NCI-H748 (cell line): ENCODE results near the gene SKAP1.

Experiments used
- DNase-seq: peaks from one replicate; lab custom pipeline; 2025; ENCODE audit not compliant: unreplicated experiment; lab: John Stamatoyannopoulos, UW

SKAP1 gene

DNA sequence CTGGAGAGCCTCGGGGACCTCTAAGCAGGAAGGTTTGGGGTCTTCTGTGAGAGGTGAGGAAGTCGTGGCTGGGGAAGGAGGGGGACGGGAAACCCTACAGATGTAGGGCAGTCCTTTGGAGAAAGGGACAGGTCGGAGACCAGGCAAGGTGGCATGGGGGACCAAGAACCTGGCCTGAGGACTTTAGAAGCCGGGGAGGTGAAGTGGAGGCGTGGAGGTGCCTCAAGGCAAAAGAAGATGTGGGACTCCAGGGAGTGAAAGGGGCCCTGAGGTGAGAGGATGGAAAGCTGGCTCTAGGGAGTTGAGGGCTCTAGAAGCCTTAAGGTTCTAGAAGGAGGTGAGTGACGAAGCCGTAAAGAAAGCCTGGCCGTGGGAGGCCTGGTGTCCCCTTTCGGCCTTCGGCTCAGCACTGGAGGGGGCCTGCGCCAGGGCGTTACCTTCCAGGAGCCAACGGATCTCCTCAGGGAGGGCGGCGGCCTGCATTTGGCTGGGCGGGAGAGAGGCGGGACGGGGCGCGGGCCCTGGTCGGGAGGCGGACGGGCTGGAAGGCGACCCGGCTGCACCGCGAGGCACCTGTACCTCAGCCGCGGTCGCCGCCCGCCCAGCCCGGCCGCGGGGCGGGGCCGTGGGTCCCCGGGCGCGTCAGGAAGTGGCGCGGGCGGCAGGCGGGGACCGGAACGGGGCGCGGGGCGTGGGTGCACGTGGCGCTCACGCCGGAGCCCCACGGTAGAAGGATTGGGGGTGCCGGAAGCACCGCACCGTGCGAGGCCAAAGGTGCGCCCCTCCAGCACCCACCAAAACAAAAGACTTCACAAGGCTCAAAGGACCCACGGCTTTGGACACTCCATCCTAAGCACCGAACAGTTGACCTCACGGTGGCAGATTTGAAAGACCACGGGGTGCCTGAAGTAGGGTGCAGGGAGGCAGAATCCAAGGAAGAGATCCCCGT lies at the start of gene SKAP1:
Gene SKAP1, minus strand, starts transcription at position 577 of the 949 bp plus-strand sequence.
- no peak for DNase-seq

DNA sequence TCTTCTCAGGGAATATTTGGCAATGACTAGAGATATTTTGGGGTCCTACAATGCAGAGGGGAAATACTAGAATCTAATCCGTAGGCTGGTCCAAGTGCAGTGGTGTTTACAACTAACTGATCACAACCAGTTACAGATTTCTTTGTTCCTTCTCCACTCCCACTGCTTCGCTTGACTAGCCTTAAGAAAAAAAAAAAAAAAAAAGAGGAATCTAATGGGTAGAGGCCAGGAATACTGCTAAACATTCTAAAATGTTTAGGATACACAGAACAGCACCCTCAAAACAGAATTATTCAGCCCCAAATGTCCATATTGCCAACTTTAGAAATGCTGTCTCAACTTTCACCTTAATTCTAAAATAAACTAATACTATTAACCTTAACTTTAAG lies 49.0 kb upstream of the SKAP1 start:
- no peak for DNase-seq

DNA sequence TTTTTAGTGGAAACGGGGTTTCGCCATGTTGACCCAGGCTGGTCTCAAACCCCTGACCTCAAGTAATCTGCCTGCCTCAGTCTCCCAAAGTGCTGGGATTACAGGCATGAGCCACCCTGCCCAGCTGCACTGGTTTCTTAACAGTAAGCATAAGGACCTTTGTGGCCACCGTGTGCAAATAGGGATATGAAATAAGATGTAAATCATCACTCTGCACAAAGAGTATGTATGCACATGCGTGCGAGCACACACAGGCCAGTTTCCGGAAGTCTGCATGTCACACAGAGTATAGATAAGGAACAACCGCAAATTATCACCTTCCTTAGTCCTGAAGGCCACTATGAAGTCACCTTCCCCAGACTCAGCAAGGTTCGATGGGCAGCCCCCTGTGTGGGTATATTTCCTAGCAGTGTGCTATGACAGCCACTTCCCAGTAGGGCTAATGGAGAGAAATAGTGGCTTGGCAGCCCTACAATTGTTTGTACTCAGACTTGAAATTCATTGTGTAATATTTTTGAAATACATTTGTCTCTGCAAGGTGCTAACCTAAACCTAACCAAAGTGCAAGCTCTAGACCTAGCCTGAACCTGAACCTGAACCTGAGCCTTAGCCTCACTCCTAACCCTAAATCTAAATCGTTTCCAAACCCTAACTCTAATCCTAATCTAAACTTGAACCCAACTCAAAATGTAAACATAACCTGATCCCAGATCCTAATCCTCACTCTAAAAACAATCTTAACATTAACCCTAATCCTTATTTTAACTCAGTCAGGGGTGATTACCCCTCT lies 48.4 kb upstream of the SKAP1 start:
- DNase-seq = no peak

DNA sequence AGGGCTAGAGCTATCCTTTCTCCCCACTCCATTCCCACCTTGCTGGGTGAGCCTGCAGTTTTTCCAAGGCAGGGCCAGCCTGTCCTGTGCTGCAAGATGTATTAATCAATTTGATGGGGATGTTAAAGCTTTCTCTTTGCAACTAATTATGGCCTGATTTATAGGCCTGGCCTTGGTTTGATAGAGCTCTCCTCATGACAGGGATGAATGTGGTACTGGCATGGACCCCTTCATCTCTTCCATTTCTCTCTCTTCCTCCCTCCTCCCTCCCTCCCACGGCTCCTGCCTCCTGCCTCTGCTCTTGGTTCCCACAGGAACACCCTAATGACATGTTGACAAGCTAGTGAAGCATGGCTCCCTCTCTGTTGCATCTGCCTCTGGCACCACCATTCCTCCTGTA lies 47.2 kb upstream of the SKAP1 start:
- DNase-seq = no peak

DNA sequence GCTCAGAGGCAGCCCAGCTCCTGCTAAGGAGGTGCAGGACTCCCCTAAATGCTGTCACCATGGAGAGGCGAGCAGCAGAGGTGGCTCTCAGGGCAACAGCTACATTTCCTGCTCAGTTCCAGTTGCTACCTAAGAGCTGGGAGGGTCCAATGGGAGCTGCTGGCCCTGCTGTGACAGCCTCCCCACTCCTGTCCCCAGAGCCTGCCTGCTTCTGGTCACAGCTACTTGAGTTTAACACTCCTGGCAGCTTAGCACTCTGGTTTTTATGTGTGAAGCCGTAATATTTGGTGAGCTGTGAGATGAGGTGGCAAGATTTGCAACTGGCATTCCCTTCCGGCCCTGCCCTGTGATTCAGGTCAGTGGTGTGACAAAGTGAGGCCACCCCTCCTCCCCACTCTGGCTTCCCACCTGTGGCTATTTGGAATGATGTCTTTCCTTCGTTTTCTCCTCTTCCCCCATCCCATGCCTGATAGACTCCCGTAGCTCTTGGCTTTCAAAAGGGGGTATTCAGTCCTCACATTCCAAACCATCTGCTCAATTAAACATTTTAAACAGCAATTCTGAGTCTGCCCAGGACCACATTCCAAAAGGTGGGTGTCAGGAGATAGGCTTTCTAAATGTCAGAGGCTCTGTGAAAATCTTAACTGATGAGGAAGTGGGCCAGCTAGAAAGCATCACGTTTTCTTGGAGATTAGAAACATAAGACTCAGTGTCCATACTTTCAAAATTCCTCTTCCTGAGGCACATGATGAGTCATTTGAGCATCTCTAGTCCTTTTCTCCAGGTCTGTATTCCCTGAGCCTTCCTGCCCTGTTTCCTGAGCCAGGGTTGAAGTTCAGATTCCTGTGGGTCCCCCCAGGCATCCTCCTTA lies 42.6 kb upstream of the SKAP1 start:
- DNase-seq = no peak

DNA sequence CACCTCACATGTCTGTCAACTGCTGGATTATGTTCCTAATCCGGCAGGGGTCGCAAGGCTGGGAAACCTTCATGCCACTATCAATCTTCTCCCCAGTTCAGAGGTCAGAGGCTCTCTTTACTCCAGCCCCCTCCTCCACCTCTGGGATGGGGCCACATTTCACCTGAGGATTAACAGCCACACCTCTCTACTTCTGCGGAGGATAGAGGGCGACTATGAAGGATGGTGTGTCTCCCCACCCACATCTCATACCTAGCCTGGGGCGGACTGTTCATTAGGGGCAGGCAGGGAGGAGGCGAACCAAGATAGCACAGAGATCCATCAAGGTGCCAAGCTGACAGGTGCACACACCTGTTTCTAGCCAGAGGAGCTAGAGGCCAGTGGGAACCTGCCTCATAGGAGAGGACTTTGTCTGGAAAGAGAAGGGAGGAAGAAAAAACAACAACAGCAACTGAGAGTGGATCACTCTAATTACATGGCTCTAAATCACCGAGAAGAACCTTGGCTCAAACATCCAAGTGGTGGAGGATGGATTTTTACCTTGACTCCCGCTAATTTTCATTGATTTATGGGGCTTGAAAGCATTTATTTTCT lies 41.9 kb upstream of the SKAP1 start:
- no peak for DNase-seq

DNA sequence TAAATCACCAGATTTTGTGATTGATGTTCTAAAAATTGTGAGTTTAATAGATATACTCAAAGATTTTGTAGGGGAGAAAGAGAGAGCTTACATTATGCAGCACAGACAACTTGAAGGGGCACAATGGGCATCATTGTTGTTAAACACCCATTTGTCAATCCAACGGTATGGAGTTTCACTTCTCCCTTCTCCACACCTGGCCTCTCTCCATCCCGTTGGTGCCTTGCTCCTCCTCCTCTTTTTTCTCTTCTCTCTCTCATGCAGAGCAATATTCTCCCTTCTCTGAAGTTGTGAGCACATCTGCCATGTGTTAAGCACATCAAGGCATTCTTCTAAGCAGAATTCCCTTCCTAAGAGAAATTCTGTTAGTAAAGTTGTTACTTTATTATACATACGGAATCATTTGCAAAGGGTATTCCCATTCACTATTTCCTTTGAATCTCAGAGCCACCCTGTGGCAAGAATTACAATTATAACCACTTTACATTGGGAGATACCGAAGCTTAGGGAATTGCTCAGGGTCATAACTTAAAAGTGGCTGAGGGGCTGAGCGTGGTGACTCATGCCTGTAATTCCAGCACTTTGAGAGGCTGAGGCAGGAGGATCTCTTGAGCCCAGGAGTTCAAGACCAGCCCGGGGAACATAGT lies 40.5 kb upstream of the SKAP1 start:
- no peak for DNase-seq

DNA sequence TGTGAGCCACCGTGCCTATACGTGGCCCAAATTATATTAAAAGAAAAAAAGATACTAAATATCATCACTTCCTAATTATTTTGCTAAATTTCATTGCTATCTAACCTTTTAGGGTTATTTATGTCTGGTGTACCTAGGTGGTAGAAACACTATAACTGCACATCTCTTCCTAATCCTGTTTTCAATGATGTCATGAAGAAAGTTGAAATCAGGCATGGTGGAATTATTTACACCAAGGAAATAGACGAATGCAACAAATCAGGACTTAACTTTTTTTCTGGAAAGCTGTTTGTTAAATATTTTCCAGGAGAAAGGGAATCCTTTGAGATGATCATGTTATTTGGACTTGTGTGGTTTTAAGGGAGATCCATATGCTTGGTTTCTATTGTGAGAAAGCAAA lies 39.2 kb upstream of the SKAP1 start:
- DNase-seq = no peak

DNA sequence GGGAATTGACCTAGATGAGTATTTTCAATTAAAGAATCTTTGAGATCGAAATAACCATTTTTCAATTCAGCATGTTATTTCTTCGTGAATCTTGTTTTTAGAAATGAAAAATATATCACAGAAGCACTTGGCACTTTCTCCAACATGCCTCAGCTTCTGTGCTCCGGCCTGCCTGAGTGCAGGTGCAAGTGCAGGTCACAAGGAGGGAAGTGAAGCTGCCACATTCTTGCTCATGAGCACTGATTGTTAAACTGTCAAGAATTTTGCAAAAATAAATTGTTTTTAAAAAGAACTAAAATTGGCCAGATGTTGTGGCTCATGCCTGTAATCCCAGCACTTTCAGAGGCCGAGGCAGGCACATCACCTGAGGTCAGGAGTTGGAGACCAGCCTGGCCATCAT lies 38.3 kb upstream of the SKAP1 start:
- no peak for DNase-seq

DNA sequence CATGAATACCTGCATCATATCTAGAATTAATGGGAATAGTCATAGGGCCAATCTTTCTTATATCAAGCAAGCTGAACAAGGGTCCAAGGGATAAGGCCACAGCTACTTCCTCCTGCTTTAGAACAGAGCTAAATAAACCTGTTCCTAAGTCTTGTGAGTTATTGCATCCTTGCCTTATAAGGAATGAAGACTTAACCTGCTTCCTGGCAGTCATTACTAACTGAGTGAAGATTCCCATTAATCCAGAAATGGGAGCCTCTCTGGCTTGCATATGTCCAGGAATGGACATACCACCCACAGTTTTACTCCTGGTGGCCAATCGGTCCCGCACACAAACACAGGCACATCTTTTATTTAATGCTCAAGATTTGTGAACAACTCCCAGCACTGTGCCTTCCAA lies 35.9 kb upstream of the SKAP1 start:
- no peak for DNase-seq

DNA sequence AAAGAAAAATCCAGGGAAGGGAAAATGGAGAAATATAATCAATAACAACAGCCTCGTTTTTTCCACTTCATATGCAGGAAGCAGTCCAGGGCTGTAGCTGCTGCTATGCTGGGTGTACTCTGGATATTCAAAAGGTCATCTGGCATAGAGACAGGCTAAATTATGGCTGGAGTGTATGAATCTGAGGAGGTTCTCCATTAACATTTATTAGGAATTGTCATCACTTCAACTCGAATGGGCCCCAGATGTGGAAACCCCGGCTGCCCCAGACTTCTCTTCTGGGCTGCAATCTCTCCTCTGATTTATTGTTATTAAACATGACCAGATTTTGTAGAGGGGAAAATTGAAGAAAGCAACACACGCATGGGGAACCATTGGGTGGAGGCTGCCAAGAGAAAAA lies 33.5 kb upstream of the SKAP1 start:
- DNase-seq = no peak

DNA sequence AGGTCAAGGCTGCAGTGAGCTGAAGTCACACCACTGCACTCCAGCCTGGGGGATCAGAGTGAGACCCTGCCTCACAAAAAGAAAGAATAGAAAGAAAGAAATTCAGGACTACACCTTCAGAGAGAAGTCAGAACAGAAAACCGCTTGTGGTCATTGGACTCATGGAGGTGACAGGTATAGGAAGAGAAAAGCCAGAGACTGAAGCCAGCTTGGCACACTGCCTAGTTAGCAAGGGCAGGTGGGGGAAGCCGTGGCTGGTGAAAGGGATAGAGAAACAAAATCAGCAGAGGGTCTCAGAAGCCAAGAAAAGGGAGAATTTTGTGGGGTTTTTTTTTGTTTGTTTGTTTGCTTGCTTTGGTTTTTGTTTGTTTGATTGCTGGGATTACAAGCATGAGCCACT lies 32.9 kb upstream of the SKAP1 start:
- DNase-seq = peak; percentile 8

DNA sequence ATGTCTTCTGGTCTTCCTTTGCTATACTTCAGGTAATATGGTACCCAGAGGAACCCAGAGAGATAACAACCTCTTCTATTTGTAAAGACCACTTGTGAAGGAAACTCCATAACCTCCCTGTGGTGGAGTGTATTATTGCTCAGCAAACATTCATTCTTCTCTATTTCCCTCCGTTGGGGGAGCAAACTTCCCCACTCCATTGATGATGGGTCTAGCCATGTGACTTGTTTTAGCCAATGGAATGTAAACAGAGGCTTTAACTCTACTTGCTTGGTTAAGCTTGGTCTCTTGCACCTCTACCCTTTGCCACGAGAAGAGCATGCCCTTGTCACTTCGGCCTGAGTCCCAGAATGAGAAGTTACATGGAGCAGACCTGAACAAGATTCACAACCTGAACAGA lies 30.0 kb upstream of the SKAP1 start:
- DNase-seq = no peak

DNA sequence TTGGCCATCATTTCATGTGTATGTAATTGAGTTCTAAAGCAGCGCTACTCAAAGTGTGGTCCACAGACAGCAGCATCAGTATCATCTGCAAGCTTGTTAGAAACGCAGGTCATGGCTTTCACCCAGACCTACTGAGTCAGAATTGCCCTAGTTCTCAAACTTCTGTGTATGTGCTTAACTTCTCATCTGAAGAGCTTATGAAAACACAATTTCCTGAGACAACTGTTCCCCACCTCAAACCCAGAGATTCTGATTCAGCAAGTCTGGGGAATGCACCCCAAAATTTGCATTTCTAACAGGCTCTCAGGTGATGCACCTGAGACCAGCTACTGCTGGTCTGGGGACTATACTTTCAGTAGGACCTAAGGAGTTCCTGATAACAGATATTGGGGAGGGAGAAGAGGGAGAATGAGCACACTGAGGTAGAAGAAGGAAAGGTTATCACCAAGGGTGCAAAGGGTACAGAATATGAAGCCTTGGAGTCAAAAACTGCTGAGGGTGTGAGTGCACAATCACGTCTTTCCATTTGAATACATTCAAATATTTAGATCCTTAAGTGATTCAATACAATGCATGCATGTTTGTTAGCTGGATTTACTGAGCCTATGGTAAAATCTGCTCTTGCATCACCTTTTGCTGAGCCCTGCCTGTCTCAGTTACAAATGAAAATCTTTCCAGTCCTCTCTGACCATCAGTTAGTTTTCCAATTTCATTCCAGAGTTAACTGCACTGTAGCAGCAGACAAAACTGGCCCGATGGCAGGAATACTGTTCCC lies 29.2 kb upstream of the SKAP1 start:
- no peak for DNase-seq

DNA sequence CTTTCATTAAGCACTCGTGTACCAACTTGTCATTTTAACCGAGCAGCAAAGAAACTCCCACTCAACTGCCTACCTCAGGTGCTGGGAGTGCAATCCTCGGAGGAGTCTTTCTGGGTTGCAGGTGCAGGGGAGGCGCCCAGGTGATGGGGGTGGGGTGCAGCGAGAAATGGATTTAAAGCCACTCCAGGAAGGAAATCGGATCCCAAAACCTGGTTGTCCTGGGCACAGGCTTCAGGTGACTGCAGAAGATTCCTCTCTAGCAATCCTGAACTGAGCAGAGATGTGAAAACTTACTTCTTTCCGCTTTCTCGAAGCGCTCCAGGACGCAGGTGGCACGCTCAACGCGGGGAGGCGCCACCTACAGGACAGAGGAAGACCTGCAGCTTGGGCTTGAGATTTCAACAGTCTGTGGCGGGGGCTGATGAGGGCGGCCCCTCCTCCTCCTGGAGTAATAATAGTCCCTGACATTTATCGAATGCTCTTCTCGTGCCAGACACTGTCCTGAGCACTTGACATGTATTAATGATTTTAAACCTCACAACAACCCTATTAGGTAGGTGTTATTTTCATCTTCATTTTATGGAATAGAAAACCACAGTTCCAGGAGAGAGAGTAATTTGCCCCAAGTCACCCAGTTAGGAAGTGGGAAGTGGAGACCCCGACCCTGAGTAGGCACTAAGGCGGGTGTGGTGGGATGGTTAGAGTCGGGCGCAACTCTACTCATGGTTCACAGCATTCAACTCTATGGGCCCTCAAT lies 27.2 kb upstream of the SKAP1 start:
- DNase-seq = peak; percentile 64

DNA sequence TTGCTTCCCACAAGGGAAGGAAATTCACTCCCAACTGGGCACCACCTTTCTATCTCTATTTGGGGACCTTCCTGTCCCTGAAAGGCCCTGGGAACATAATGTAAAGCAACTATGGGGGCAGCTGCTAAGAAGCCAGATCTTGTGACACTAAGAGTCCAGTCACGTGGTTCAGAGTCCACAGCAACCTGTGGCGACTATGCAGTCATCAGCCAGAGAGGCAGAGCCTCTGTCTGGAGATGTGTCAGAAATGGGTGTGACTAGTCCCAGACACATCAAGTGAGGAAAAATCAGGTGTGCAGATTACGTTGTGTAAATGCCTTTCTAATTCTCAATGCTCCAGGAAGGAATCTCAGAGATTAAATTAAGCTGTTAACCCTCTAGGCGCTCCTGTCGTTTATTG lies 26.6 kb upstream of the SKAP1 start:
- peak; percentile 27 for DNase-seq

DNA sequence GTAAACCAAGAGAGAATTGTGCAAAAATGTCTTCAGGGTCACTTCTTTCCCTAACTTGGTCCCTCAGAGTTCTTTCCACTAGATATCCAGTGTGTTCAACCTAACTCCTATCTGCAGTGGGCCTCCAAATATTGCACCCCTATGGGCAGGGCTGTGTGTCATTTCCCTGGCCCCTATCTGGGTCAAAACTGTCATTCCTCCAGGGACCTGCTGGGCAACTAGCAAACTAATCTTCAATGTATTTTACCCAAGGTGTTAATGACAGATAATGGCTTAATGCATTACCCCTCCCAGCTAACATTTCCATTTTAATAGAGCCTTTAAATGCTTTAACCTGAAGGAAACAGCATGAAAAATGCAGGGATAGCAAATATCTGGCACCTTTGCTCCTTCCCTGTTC lies 25.8 kb upstream of the SKAP1 start:
- DNase-seq = no peak

DNA sequence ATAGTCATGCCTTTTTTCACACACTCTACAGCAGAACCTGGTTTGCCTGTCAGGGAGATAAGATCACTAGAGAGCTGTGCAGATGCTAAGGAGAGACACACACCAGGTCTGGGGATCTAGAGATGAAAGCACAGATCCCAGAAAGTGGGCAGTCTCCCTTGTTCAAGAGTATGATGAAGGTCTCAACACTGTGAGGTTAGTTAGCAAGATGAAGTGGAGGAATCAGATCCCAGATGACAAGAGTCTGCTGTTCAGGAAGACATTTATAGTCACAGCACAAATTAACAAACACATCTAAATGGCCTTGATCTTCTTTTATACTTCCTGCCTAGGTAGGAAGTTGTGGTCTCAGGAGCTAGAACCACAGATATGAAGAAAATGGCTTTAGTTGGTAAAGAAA lies 23.4 kb upstream of the SKAP1 start:
- DNase-seq = no peak

DNA sequence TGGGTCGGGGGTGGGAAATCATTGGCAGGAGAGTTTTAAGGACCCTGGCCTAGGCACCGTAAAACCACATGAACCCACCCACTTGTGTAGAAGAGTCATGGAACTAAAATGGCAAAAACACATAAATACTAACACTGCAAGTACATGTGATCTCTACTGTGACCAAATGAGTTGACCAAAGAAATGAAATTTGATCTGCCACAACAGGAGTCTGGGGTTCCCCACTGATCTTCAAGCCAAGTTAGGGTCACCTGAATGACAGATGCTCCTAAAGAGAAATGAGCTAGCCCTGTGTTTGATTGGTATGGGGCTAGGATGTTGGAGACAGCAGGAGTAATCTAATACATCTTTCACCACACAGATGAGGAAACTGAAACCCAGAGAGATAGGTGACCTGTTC lies 21.5 kb upstream of the SKAP1 start:
- no peak for DNase-seq
